Thoracic aorta (tissue), 2 donors: ENCODE results near the gene RECQL5. TPM values are rescaled to one million over a fixed set of nuclear protein-coding genes. Genes with fewer than 3 reads are reported as not detected.

Source experiments
- ATAC-seq: fragments of 150-250 bp; one replicate; pipeline ENCODE4 v1.8.0; 2017; ENCODE audit warnings: low read depth; ENCODE audit not compliant: insufficient number of reproducible peaks, low FRiP score
- DNase-seq: peaks from one replicate; pipeline ENCODE4 v3.0.0-alpha.2; 2020; ENCODE audit warnings: low spot score
- H3K27ac ChIP-seq, 2 donors: fragments of 200-600 bp; sonication (generic); 1 replicate in 1 of 2; 2 replicates in 1 of 2; pipeline ENCODE4 v1.5.1; 2016; ENCODE audit warnings: mild to moderate bottlenecking in 2 of 2, moderate library complexity in 2 of 2
- H3K27me3 ChIP-seq: fragments of 200-600 bp; sonication (generic); replicated peaks from 2 replicates; pipeline ENCODE4 v1.6.0; 2016; ENCODE audit warnings: mild to moderate bottlenecking; ENCODE audit not compliant: insufficient read depth
- H3K36me3 ChIP-seq: fragments of 200-600 bp; sonication (generic); one replicate; pipeline ENCODE4 v1.5.1; 2016
- H3K4me1 ChIP-seq, 2 donors: fragments of 200-600 bp; sonication (generic); 1 replicate in 1 of 2; 2 replicates in 1 of 2; pipeline versions ENCODE4 v1.5.1 to v1.6.0; 2016; ENCODE audit warnings: low read depth in 2 of 2, mild to moderate bottlenecking in 1 of 2; ENCODE audit not compliant: control insufficient read depth in 1 of 2
- H3K4me3 ChIP-seq: fragments of 200-600 bp; sonication (generic); 2 replicates; pipeline ENCODE4 v1.5.1; 2016; ENCODE audit warnings: mild to moderate bottlenecking
- H3K9me3 ChIP-seq: fragments of 200-600 bp; sonication (generic); 2 replicates; pipeline ENCODE4 v1.5.1; 2016
- CTCF ChIP-seq: fragments of 200-600 bp; sonication (generic); IDR thresholded peaks from one replicate; pipeline ENCODE4 v1.5.1; 2019; ENCODE audit warnings: antibody characterized with exemption
- total RNA-seq, 2 donors: library from RNA; depleted of rRNA; stranded (reverse); fragments of >200 nt; gene quantifications; one replicate each; pipeline versions ENCODE4 v1.1.0 to v1.2.3, GENCODE V29; 2016

Gene RECQL5
- total RNA-seq, 2 donors from 2014 or later, result 12.6 to 29.9 TPM

GRCh38 chr17:75664099-75664549, 2.8 kb downstream of the RECQL5 start:
- H3K27ac ChIP-seq, result no peak overlapping the region
- no peaks in the 10 kb centered on the region for H3K27me3 ChIP-seq
- no peak for TF ChIP-seq CTCF
- DNase-seq (no peak), ATAC-seq (no peak)
- H3K9me3 ChIP-seq, result no peaks in the 10 kb centered on the region
- H3K4me3 ChIP-seq, result no peak overlapping the region
- H3K36me3 ChIP-seq, result peaks cover 16% of the 10 kb centered on the region
- peaks cover 16 to 19% of the 10 kb centered on the region in 2 donors for H3K4me1 ChIP-seq

GRCh38 chr17:75662511-75662910, 4.4 kb downstream of the RECQL5 start:
- no peak for DNase-seq
- peaks cover 9 to 11% of the 10 kb centered on the region in 2 donors for H3K4me1 ChIP-seq
- no peaks in the 10 kb centered on the region for H3K27me3 ChIP-seq
- no peaks in the 10 kb centered on the region for H3K9me3 ChIP-seq
- peaks cover 19% of the 10 kb centered on the region for H3K36me3 ChIP-seq
- no peak overlapping the region for H3K27ac ChIP-seq
- ATAC-seq, result no peak
- no peak overlapping the region for H3K4me3 ChIP-seq
- TF ChIP-seq CTCF, result no peak

GRCh38 chr17:75661531-75661930, 5.4 kb downstream of the RECQL5 start:
- ATAC-seq (no peak), DNase-seq (no peak)
- no peaks in the 10 kb centered on the region for H3K27me3 ChIP-seq
- H3K27ac ChIP-seq, result no peak overlapping the region
- H3K4me1 ChIP-seq, result peaks cover 8 to 10% of the 10 kb centered on the region in 2 donors
- H3K36me3 ChIP-seq, result peaks cover 25% of the 10 kb centered on the region
- H3K9me3 ChIP-seq, result no peaks in the 10 kb centered on the region
- TF ChIP-seq CTCF, result no peak
- no peak overlapping the region for H3K4me3 ChIP-seq

- TF ChIP-seq CTCF, result no peak
- DNase-seq (no peak), ATAC-seq (no peak)
- Histone ChIP-seq H3K9me3 (no peaks in the 10 kb centered on the region), H3K4me1 (no peaks in the 10 kb centered on the region), H3K4me3 (no peak overlapping the region), H3K27ac (no peak overlapping the region), H3K27me3 (no peaks in the 10 kb centered on the region), H3K36me3 (peaks cover 28% of the 10 kb centered on the region)
Measured at GRCh38 chr17:75658237-75658636, 8.7 kb downstream of the RECQL5 start.

GRCh38 chr17:75654176-75654575, 12.8 kb downstream of the RECQL5 start:
- no peak overlapping the region for H3K27ac ChIP-seq
- peaks cover 38% of the 10 kb centered on the region for H3K36me3 ChIP-seq
- no peak for ATAC-seq
- no peaks in the 10 kb centered on the region for H3K9me3 ChIP-seq
- no peak for TF ChIP-seq CTCF
- DNase-seq, result no peak
- H3K27me3 ChIP-seq, result no peaks in the 10 kb centered on the region
- no peak overlapping the region for H3K4me3 ChIP-seq
- H3K4me1 ChIP-seq, result no peaks in the 10 kb centered on the region
